IMR-90 (cell line): ENCODE data around the gene HPSE2. TPM values are rescaled to one million over a fixed set of nuclear protein-coding genes. Genes with fewer than 3 reads are reported as not detected.

ENCODE experiments used
- ATAC-seq: fragments of 200-7000 bp; cut with Tn5 transposase; 2 replicates; pipeline ENCODE4 v1.9.1; 2020; ENCODE audit warnings: low read depth, mild to moderate bottlenecking, moderate library complexity
- BruUV-seq: library from RNA; stranded (reverse); fragments of 400-500 nt; replicated peaks from 2 replicates; lab custom pipeline; 2021; lab: Mats Ljungman, UMichigan
- CTCF ChIA-PET: fragments of 300-600 bp; formaldehyde crosslinking; extraction: SDS; loops from one replicate; lab custom pipeline; 2021; ENCODE audit warnings: antibody characterized with exemption; lab: Yijun Ruan, JAX
- POLR2A ChIA-PET: fragments of 300-600 bp; sonication (Branson Sonifier 250); formaldehyde crosslinking; loops from one replicate; lab custom pipeline; 2022; ENCODE audit warnings: antibody characterized with exemption; ENCODE audit not compliant: unreplicated experiment; lab: Charles Lee
- DNase-seq: peaks from one replicate; pipeline ENCODE4 v3.0.0; 2013
- H2AFZ ChIP-seq: replicated peaks from 2 replicates; pipeline ENCODE3; 2013; ENCODE audit warnings: low read length, mild to moderate bottlenecking; ENCODE audit not compliant: poor library complexity
- H2AK5ac ChIP-seq: 2 replicates; pipeline ENCODE4 v1.6.1; 2013; ENCODE audit warnings: low read depth, low read length, inconsistent platforms
- H2AK9ac ChIP-seq: replicated peaks from 2 replicates; pipeline ENCODE3; 2013; ENCODE audit warnings: mild to moderate bottlenecking, low read depth, low read length, moderate library complexity; ENCODE audit not compliant: poor library complexity
- H2BK120ac ChIP-seq: 2 replicates; pipeline ENCODE4 v1.6.1; 2013; ENCODE audit warnings: low read depth, low read length, inconsistent platforms
- H2BK15ac ChIP-seq: 3 replicates; pipeline ENCODE4 v1.6.1; 2013; ENCODE audit warnings: low read depth, low read length, inconsistent platforms
- H2BK20ac ChIP-seq: 2 replicates; pipeline ENCODE4 v1.6.1; 2013; ENCODE audit warnings: low read depth, mild to moderate bottlenecking, inconsistent platforms, low read length, moderate library complexity
- H2BK5ac ChIP-seq: 2 replicates; pipeline ENCODE4 v1.6.1; 2013; ENCODE audit warnings: mild to moderate bottlenecking, low read depth, low read length, inconsistent platforms; ENCODE audit not compliant: poor library complexity, severe bottlenecking
- H3K14ac ChIP-seq: replicated peaks from 2 replicates; pipeline ENCODE4 v1.6.1; 2013; ENCODE audit warnings: low read depth, low read length, inconsistent platforms
- H3K18ac ChIP-seq: 2 replicates; pipeline ENCODE4 v1.6.1; 2013; ENCODE audit warnings: low read depth, low read length, control low read depth
- H3K23ac ChIP-seq: 2 replicates; pipeline ENCODE4 v1.6.1; 2013; ENCODE audit warnings: low read depth, low read length, inconsistent platforms
- H3K27ac ChIP-seq: 2 replicates; pipeline ENCODE4 v1.5.1; 2013; ENCODE audit warnings: mild to moderate bottlenecking, control low read depth, low read length; ENCODE audit not compliant: insufficient read depth
- H3K27me3 ChIP-seq: 2 replicates; pipeline ENCODE4 v1.6.1; 2013; ENCODE audit warnings: low read length; ENCODE audit not compliant: control insufficient read depth, insufficient read depth
- H3K36me3 ChIP-seq: 2 replicates; pipeline ENCODE4 v1.6.1; 2013; ENCODE audit warnings: low read length, mixed read lengths; ENCODE audit not compliant: control insufficient read depth, insufficient read depth
- H3K4ac ChIP-seq: 2 replicates; pipeline ENCODE4 v1.6.1; 2013; ENCODE audit warnings: low read depth, low read length, inconsistent platforms
- H3K4me1 ChIP-seq: 2 replicates; pipeline ENCODE4 v1.6.1; 2013; ENCODE audit warnings: low read length, mixed read lengths; ENCODE audit not compliant: control insufficient read depth, insufficient read depth
- H3K4me2 ChIP-seq: 2 replicates; pipeline ENCODE4 v1.6.1; 2013; ENCODE audit warnings: low read depth, mild to moderate bottlenecking, control low read depth, low read length, moderate library complexity
- H3K4me3 ChIP-seq: 2 replicates; pipeline ENCODE4 v1.5.1; 2013; ENCODE audit warnings: low read depth, mild to moderate bottlenecking, control low read depth, low read length, moderate library complexity; ENCODE audit not compliant: insufficient read depth
- H3K56ac ChIP-seq: 2 replicates; pipeline ENCODE4 v1.6.1; 2013; ENCODE audit warnings: low read length, inconsistent platforms; ENCODE audit not compliant: insufficient read depth; ENCODE audit errors: extremely low read depth
- H3K79me1 ChIP-seq, 2 experiments: 2 replicates each; pipeline ENCODE4 v1.6.1; 2013; ENCODE audit warnings: low read length in 2 of 2, inconsistent platforms in 1 of 2, low read depth in 1 of 2
- H3K9ac ChIP-seq: 2 replicates; pipeline ENCODE4 v1.6.1; 2013; ENCODE audit warnings: low read depth, low read length, control low read depth
- H3K9me1 ChIP-seq: 2 replicates; pipeline ENCODE4 v1.6.1; 2013; ENCODE audit warnings: low read length, inconsistent platforms; ENCODE audit not compliant: insufficient read depth
- H3K9me3 ChIP-seq: 2 replicates; pipeline ENCODE4 v1.6.1; 2013; ENCODE audit warnings: low read length; ENCODE audit not compliant: control insufficient read depth, insufficient read depth
- H4K20me1 ChIP-seq: 2 replicates; pipeline ENCODE4 v1.6.1; 2013; ENCODE audit warnings: low read length, inconsistent platforms; ENCODE audit not compliant: insufficient read depth
- H4K5ac ChIP-seq: 2 replicates; pipeline ENCODE4 v1.6.1; 2013; ENCODE audit warnings: mild to moderate bottlenecking, low read depth, low read length, control low read depth
- H4K8ac ChIP-seq, 2 experiments: 2 replicates each; pipeline ENCODE4 v1.6.1; 2013; ENCODE audit warnings: low read depth in 2 of 2, low read length in 2 of 2, control low read depth in 1 of 2, inconsistent platforms in 1 of 2
- H4K91ac ChIP-seq: 2 replicates; pipeline ENCODE4 v1.6.1; 2013; ENCODE audit warnings: low read depth, low read length, inconsistent platforms; ENCODE audit not compliant: insufficient read depth
- BHLHE40 ChIP-seq: fragments of 150-350 bp; IDR thresholded peaks from 2 replicates; pipeline ENCODE4 v1.6.1; 2016; ENCODE audit warnings: mild to moderate bottlenecking, low read depth, low read length
- CEBPB ChIP-seq: IDR thresholded peaks from 2 replicates; pipeline ENCODE4 v1.6.1; 2012; ENCODE audit warnings: low read depth, low read length, improper control_type of control experiment
- FOS ChIP-seq: fragments of 150-350 bp; IDR thresholded peaks from 2 replicates; pipeline ENCODE4 v1.6.1; 2016; ENCODE audit warnings: low read depth, low read length
- MAFK ChIP-seq: IDR thresholded peaks from 2 replicates; pipeline ENCODE4 v1.6.1; 2012; ENCODE audit warnings: low read depth, low read length, improper control_type of control experiment
- MAZ ChIP-seq: IDR thresholded peaks from 2 replicates; pipeline ENCODE4 v1.6.1; 2012; ENCODE audit warnings: low read depth, mild to moderate bottlenecking, low read length, improper control_type of control experiment, moderate library complexity, borderline replicate concordance
- MXI1 ChIP-seq: IDR thresholded peaks from 2 replicates; pipeline ENCODE4 v1.6.1; 2012; ENCODE audit warnings: low read depth, mild to moderate bottlenecking, low read length, moderate library complexity, borderline replicate concordance
- NFE2L2 ChIP-seq: fragments of 150-350 bp; IDR thresholded peaks from 2 replicates; pipeline ENCODE4 v1.6.1; 2016; ENCODE audit warnings: low read depth, mild to moderate bottlenecking, low read length
- POLR2A ChIP-seq: IDR thresholded peaks from 2 replicates; pipeline ENCODE4 v1.6.1; 2012; ENCODE audit warnings: mild to moderate bottlenecking, low read depth, low read length
- RAD21 ChIP-seq: IDR thresholded peaks from 2 replicates; pipeline ENCODE4 v1.6.1; 2012; ENCODE audit warnings: low read length, improper control_type of control experiment
- RCOR1 ChIP-seq: IDR thresholded peaks from 2 replicates; pipeline ENCODE4 v1.6.1; 2012; ENCODE audit warnings: mild to moderate bottlenecking, low read length, improper control_type of control experiment; ENCODE audit not compliant: insufficient replicate concordance
- SMC3 ChIP-seq: fragments of 150-350 bp; IDR thresholded peaks from 2 replicates; pipeline ENCODE4 v1.6.1; 2016; ENCODE audit warnings: low read depth, mild to moderate bottlenecking, antibody characterized with exemption, low read length, moderate library complexity
- WGBS, 2 experiments: methylation state at CpG; one replicate each; pipeline versions ENCODE4 v1.1.5 to v1.1.7; 2013; ENCODE audit warnings: missing lambda C conversion rate in 2 of 2; ENCODE audit not compliant: insufficient read length in 1 of 2; ENCODE audit errors: extremely low coverage in 2 of 2; 5-methylcytosine and 5-hydroxymethylcytosine counted together
- dilution Hi-C: fragments of 300-500 bp; cut with HindIII; formaldehyde crosslinking; loops from one replicate; pipeline ENCODE4 v1.14.3; 2018; ENCODE audit warnings: low sequenced_read_pairs; ENCODE audit not compliant: unreplicated experiment
- in situ Hi-C: fragments of 300-500 bp; cut with MboI; formaldehyde crosslinking; loops from 3 replicates; pipeline ENCODE4 v1.14.3; 2019; ENCODE audit warnings: low sequenced_read_pairs, inconsistent platforms, mixed read lengths
- intact Hi-C: fragments of 100-400 bp; cut with micrococcal nuclease; formaldehyde crosslinking; loops from 2 replicates; pipeline ENCODE4 v1.10.0; 2022
- polyA plus RNA-seq, 3 experiments: library from polyadenylated mRNA; depleted of rRNA; stranded (reverse); fragments of >200 nt; gene quantifications; 2 replicates each; pipeline ENCODE4 v1.2.3, GENCODE V29; 2012; ENCODE audit warnings: low replicate concordance in 1 of 3
- total RNA-seq: library from RNA; depleted of rRNA; stranded (reverse); fragments of >200 nt; gene quantifications from 2 replicates; pipeline ENCODE4 v1.2.3, GENCODE V29; 2012
- TF ChIP-seq, protein P1 (sequence below): fragments of 150-350 bp; IDR thresholded peaks from 2 replicates; pipeline ENCODE4 v1.6.1; 2017; ENCODE audit warnings: mild to moderate bottlenecking, antibody characterized with exemption, low read length, low read depth
- TF ChIP-seq, protein P2 (sequence below): fragments of 150-350 bp; IDR thresholded peaks from 2 replicates; pipeline ENCODE4 v1.6.1; 2016; ENCODE audit warnings: low read depth, mild to moderate bottlenecking, low read length, moderate library complexity, borderline replicate concordance
- TF ChIP-seq, protein P3 (sequence below): conservative IDR thresholded peaks from 2 replicates; pipeline ENCODE4 v1.5.1; 2012; ENCODE audit warnings: mild to moderate bottlenecking, low read depth, low read length, improper control_type of control experiment

Gene HPSE2
- total and polyA plus RNA-seq, 2 of the 4 experiments (the other 2 are of a cell fraction) = not detected

DNA sequence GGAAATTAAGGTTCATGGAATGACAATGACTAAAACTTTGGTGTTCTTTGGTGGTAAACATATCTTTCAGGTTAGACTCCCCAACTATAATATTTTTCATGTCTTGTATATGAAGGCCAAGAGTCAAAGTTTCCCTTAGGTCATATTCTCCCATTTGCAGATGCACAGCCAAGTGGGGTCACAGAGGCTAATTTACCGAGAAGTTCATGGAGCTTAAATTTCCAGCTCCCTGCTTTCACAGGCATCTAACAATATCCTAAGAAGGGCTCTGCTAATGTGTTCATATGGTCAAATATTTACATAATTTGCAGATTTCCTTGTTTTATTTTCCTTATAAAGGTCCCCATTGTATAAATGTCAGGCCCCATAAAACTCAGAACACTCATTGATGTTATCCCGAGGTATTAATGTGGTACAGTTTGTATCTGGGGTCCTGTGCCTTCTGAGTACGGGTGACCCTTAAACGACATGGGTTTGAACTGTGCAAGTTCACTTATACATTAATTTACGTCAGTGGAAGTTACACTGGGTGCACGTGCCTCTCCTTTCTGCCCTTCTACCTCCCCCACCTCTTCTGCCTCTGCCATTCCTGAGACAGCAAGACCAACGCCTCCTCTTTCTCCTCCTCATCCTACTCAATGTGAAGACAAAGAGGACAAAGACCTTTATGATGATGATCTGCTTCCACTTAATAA lies 603.0 kb downstream of the HPSE2 start:
- Histone ChIP-seq H3K27ac (no peak overlapping the region), H4K20me1 (no peaks in the 10 kb centered on the region), H3K79me1 (no peaks in the 10 kb centered on the region), H3K56ac (no peak overlapping the region), H2BK120ac (no peak overlapping the region), H3K9me1 (no peaks in the 10 kb centered on the region), H2AK5ac (no peak overlapping the region), H3K27me3 (no peaks in the 10 kb centered on the region), H3K9me3 (no peaks in the 10 kb centered on the region), H2BK5ac (no peak overlapping the region), H4K91ac (no peak overlapping the region), H3K18ac (no peak overlapping the region), H3K23ac (no peak overlapping the region), H3K4me1 (no peaks in the 10 kb centered on the region), H3K4me2 (no peak overlapping the region), H3K14ac (no peak overlapping the region), H3K4me3 (no peak overlapping the region), H2BK20ac (no peak overlapping the region), H4K5ac (no peak overlapping the region), H2BK15ac (no peak overlapping the region), H2AK9ac (no peak overlapping the region), H3K9ac (no peak overlapping the region), H3K4ac (no peak overlapping the region), H4K8ac (no peak overlapping the region), H3K36me3 (no peaks in the 10 kb centered on the region), H2AFZ (no peak overlapping the region)
- in situ Hi-C loops (no loop called here), dilution Hi-C loops (no loop called here), intact Hi-C loops (no loop called here)
- CTCF ChIA-PET = no interaction called here
- BruUV-seq = no TSS peak
- POLR2A ChIA-PET = no interaction called here
- TF ChIP-seq, protein P1, sequence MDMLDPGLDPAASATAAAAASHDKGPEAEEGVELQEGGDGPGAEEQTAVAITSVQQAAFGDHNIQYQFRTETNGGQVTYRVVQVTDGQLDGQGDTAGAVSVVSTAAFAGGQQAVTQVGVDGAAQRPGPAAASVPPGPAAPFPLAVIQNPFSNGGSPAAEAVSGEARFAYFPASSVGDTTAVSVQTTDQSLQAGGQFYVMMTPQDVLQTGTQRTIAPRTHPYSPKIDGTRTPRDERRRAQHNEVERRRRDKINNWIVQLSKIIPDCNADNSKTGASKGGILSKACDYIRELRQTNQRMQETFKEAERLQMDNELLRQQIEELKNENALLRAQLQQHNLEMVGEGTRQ = no peak
- TF ChIP-seq MAZ (no peak), SMC3 (no peak), MXI1 (no peak), RAD21 (no peak), NFE2L2 (no peak), CEBPB (no peak), RCOR1 (no peak), MAFK (no peak), FOS (no peak), POLR2A (no peak), BHLHE40 (no peak)
- TF ChIP-seq, protein P2, sequence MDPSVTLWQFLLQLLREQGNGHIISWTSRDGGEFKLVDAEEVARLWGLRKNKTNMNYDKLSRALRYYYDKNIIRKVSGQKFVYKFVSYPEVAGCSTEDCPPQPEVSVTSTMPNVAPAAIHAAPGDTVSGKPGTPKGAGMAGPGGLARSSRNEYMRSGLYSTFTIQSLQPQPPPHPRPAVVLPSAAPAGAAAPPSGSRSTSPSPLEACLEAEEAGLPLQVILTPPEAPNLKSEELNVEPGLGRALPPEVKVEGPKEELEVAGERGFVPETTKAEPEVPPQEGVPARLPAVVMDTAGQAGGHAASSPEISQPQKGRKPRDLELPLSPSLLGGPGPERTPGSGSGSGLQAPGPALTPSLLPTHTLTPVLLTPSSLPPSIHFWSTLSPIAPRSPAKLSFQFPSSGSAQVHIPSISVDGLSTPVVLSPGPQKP = no peak
- TF ChIP-seq, protein P3, sequence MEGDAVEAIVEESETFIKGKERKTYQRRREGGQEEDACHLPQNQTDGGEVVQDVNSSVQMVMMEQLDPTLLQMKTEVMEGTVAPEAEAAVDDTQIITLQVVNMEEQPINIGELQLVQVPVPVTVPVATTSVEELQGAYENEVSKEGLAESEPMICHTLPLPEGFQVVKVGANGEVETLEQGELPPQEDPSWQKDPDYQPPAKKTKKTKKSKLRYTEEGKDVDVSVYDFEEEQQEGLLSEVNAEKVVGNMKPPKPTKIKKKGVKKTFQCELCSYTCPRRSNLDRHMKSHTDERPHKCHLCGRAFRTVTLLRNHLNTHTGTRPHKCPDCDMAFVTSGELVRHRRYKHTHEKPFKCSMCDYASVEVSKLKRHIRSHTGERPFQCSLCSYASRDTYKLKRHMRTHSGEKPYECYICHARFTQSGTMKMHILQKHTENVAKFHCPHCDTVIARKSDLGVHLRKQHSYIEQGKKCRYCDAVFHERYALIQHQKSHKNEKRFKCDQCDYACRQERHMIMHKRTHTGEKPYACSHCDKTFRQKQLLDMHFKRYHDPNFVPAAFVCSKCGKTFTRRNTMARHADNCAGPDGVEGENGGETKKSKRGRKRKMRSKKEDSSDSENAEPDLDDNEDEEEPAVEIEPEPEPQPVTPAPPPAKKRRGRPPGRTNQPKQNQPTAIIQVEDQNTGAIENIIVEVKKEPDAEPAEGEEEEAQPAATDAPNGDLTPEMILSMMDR = no peak
- no peak for DNase-seq
- no peak for ATAC-seq
- WGBS, 2 experiments = 21% methylated on average over 2 of the region's 7 CpGs; no CpG with 5 or more reads in 1 of the 2 experiments
